ENCODE measurements around the gene PDE8A. TPM values are rescaled to one million over a fixed set of nuclear protein-coding genes. Genes with fewer than 3 reads are reported as not detected.

PDE8A gene
- total and polyA plus RNA-seq, 2 of the 13 experiments (the other 11 are each of a cell fraction or from before 2014, with no cell fraction given), result 26.3 to 48.5 TPM

DNA sequence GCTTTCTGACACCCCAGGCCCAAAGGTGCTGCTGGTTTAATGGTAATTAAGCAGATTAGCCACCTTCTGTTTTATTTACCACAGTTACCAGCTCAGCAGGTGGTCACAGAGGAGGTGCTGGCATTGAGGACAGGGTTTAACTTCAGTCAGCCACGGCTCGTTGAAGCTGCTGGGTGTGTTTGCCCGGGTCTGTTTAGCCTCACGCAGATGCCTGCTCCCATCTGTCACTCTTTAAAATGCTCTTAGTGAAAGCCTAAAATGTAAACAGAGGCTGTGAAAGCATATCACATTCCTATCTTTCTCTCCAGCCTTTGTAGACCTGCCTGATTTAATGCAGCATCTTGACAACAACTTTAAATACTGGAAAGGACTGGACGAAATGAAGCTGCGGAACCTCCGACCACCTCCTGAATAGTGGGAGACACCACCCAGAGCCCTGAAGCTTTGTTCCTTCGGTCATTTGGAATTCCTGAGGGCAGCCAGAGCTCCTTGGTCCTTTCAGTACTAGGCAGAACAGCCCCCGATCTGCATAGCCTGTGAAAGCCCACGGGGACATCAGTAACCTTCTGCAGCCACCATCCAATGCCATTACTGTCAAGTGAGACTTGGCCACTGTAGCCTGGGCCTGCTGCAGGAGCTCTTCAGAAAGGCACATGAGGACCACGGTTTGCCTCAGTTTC lies 156.0 kb downstream of the PDE8A start (continued):
- TF ChIP-seq ZNF331 (CRISPR knock-in tag; IDR thresholded peaks at IDR 0.05) (no peak), FOSL2 (CRISPR knock-in tag; IDR thresholded peaks at IDR 0.05) (no peak), ATRX (CRISPR knock-in tag; IDR thresholded peaks at IDR 0.05; ENCODE audit: borderline replicate concordance) (no peak)

DNA sequence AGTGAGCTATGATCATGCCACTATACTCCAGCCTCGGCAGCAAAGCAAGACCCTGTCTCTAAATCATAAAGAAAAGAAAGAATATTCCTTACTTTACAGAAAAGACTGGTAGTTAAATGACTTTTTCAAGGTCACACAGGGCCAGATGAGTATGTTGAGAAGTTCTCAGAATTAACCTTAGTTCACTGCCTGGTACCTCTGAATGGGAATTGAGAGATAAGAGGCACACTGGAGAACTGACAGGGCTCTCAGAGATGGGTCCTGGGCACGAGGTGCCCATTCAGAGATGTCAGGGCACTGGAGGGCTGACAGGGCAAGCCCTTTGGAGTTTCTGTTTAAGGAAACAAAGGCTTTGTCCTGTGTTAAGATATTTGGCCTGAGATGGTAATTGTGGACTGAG lies 157.7 kb downstream of the PDE8A start:
- H3K4me3 ChIP-seq (replicated peaks in 1 of 3; ENCODE audit: insufficient read depth in 1 of 3, low read depth in 2 of 3, low read length in 3 of 3), result no peak overlapping the region
- ChIA-PET POLR2A (no interaction called here), CTCF (ENCODE audit: low intra/inter-chr PET ratio, low total read pairs) (no interaction called here)
- FAIRE-seq (no peak), ATAC-seq (no peak), DNase-seq (ENCODE audit: low spot score) (no peak)
- H3K4me1 ChIP-seq (ENCODE audit: insufficient read depth, low read length), result no peaks in the 10 kb centered on the region
- no peak for TF ChIP-seq U2AF1 (optimal IDR thresholded peaks at IDR 0.05; ENCODE audit: low read depth, low read length)
- TF ChIP-seq, protein P1, sequence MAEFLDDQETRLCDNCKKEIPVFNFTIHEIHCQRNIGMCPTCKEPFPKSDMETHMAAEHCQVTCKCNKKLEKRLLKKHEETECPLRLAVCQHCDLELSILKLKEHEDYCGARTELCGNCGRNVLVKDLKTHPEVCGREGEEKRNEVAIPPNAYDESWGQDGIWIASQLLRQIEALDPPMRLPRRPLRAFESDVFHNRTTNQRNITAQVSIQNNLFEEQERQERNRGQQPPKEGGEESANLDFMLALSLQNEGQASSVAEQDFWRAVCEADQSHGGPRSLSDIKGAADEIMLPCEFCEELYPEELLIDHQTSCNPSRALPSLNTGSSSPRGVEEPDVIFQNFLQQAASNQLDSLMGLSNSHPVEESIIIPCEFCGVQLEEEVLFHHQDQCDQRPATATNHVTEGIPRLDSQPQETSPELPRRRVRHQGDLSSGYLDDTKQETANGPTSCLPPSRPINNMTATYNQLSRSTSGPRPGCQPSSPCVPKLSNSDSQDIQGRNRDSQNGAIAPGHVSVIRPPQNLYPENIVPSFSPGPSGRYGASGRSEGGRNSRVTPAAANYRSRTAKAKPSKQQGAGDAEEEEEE (CRISPR knock-in tag; IDR thresholded peaks at IDR 0.05; ENCODE audit: borderline replicate concordance), result no peak
- no peak overlapping the region for H3K27ac ChIP-seq (ENCODE audit: extremely low read length, insufficient read depth, low read length)
- H3K79me2 ChIP-seq (ENCODE audit: insufficient read depth, low read length), result no peaks in the 10 kb centered on the region
- H3K27me3 ChIP-seq (ENCODE audit: control insufficient read depth in 1 of 2, insufficient read depth in 2 of 2, low read length in 2 of 2), result no peaks in the 10 kb centered on the region; a peak in 1 of 5 replicates
- no peak overlapping the region for H3K4me2 ChIP-seq (ENCODE audit: low read depth, low read length)
- no peaks in the 10 kb centered on the region for H4K20me1 ChIP-seq (ENCODE audit: insufficient read depth, low read length)
- intact Hi-C loops (cut with micrococcal nuclease; ENCODE audit: unreplicated experiment) (no loop called here), in situ Hi-C loops (cut with HindIII; ENCODE audit: extremely low pct_ligation_motif_present, low pct_unique_long_range_greater_than_20kb) (loop anchor here (25.0 kb wide), 1 partner anchor 177 kb away; no protein-coding TSS in a partner anchor)
- no peak overlapping the region for H3K9ac ChIP-seq (ENCODE audit: insufficient read depth, low read depth, low read length)
- no TSS peak for BruUV-seq (replicated peaks)
- peaks cover 17 to 44% of the 10 kb centered on the region in 2 experiments for H3K36me3 ChIP-seq (replicated peaks in 1 of 2; ENCODE audit: control insufficient read depth in 1 of 2, insufficient read depth in 2 of 2, low read length in 2 of 2)
- 97% methylated on average over 2 of the region's 2 CpGs for WGBS (ENCODE audit: low lambda C conversion rate)
- H3K9me3 ChIP-seq (ENCODE audit: low read length), result no peaks in the 10 kb centered on the region
- no peak overlapping the region for H2AFZ ChIP-seq (ENCODE audit: low read length)
